GM23338 (cell line): ENCODE results near the gene CNOT6L. TPM values are rescaled to one million over a fixed set of nuclear protein-coding genes. Genes with fewer than 3 reads are reported as not detected.

Experiments
- ATAC-seq: fragments of 200-7000 bp; cut with Tn5 transposase; 3 replicates; pipeline ENCODE4 v1.9.1; 2020
- DNase-seq: peaks from one replicate; pipeline ENCODE4 v3.0.0-alpha.2; 2015; ENCODE audit warnings: low spot score
- H2AFZ ChIP-seq: fragments of 200-600 bp; sonication (generic); 2 replicates; pipeline ENCODE4 v1.8.0; 2016; ENCODE audit warnings: antibody characterized with exemption, mild to moderate bottlenecking, moderate library complexity
- H3F3A ChIP-seq: fragments of 200-600 bp; sonication (generic); replicated peaks from 2 replicates; pipeline ENCODE4 v1.8.0; 2017; ENCODE audit warnings: antibody characterized with exemption, mixed run types, low read depth
- H3K27ac ChIP-seq: fragments of 200-600 bp; sonication (generic); 2 replicates; pipeline ENCODE4 v1.6.1; 2016; ENCODE audit warnings: low read depth
- H3K27me3 ChIP-seq: fragments of 200-600 bp; sonication (generic); 2 replicates; pipeline ENCODE4 v1.8.0; 2016; ENCODE audit warnings: mild to moderate bottlenecking, mixed run types, moderate library complexity; ENCODE audit not compliant: insufficient read depth
- H3K36me3 ChIP-seq: fragments of 200-600 bp; sonication (generic); 2 replicates; pipeline ENCODE4 v1.8.0; 2016; ENCODE audit warnings: mild to moderate bottlenecking; ENCODE audit not compliant: insufficient read depth
- H3K4me1 ChIP-seq: fragments of 200-600 bp; sonication (generic); 2 replicates; pipeline ENCODE4 v1.8.0; 2016; ENCODE audit warnings: mild to moderate bottlenecking, moderate library complexity; ENCODE audit not compliant: insufficient read depth
- H3K4me2 ChIP-seq: fragments of 200-600 bp; sonication (generic); 2 replicates; pipeline ENCODE4 v1.7.1; 2017; ENCODE audit warnings: mixed run types
- H3K4me3 ChIP-seq: fragments of 200-600 bp; sonication (generic); 2 replicates; pipeline ENCODE4 v1.6.1; 2016; ENCODE audit warnings: mixed run types
- H3K79me2 ChIP-seq: fragments of 200-600 bp; sonication (generic); replicated peaks from 2 replicates; pipeline ENCODE4 v1.8.0; 2017; ENCODE audit warnings: mild to moderate bottlenecking; ENCODE audit not compliant: insufficient read depth
- H3K9me2 ChIP-seq: fragments of 200-600 bp; sonication (generic); 2 replicates; pipeline ENCODE4 v1.8.0; 2017; ENCODE audit not compliant: insufficient read depth
- H4K20me1 ChIP-seq: fragments of 200-600 bp; sonication (generic); replicated peaks from 2 replicates; pipeline ENCODE4 v1.8.0; 2017; ENCODE audit warnings: mild to moderate bottlenecking; ENCODE audit not compliant: insufficient read depth
- H3K27ac Mint-ChIP-seq: 2 replicates; pipeline ENCODE4 v1.8.0; 2020; ENCODE audit warnings: inconsistent platforms, mild to moderate bottlenecking, moderate library complexity, mixed read lengths
- H3K27me3 Mint-ChIP-seq: 3 replicates; pipeline ENCODE4 v1.8.0; 2022; ENCODE audit warnings: low read depth, mild to moderate bottlenecking, moderate library complexity, mixed read lengths, inconsistent platforms; ENCODE audit not compliant: insufficient read depth, poor library complexity
- H3K36me3 Mint-ChIP-seq: 3 replicates; pipeline ENCODE4 v1.8.0; 2021; ENCODE audit warnings: low read depth, mild to moderate bottlenecking, inconsistent platforms, moderate library complexity, mixed read lengths
- H3K4me1 Mint-ChIP-seq: 3 replicates; pipeline ENCODE4 v1.8.0; 2020; ENCODE audit warnings: mild to moderate bottlenecking, inconsistent platforms, mixed read lengths
- H3K4me3 Mint-ChIP-seq: 3 replicates; pipeline ENCODE4 v1.8.0; 2021; ENCODE audit warnings: moderate library complexity, mild to moderate bottlenecking, inconsistent platforms, mixed read lengths
- H3K9me3 Mint-ChIP-seq: 3 replicates; pipeline ENCODE4 v1.8.0; 2020; ENCODE audit warnings: moderate library complexity, mild to moderate bottlenecking, inconsistent platforms, mixed read lengths
- CTCF ChIP-seq, 2 experiments: fragments of 200-600 bp in 1 of 2; sonication (generic) in 1 of 2; conservative IDR thresholded peaks; 2 replicates each; pipeline versions ENCODE4 v1.5.1 to v1.6.1; 2016 to 2017; ENCODE audit warnings: antibody characterized with exemption in 2 of 2, low read depth in 2 of 2, mild to moderate bottlenecking in 2 of 2, moderate library complexity in 1 of 2
- EZH2 ChIP-seq: fragments of 200-600 bp; sonication (generic); IDR thresholded peaks from one replicate; pipeline ENCODE4 v1.8.0; 2017; ENCODE audit warnings: antibody characterized with exemption, mild to moderate bottlenecking, low read depth; ENCODE audit not compliant: unreplicated experiment
- ZNF462 ChIP-seq: fragments of 250-450 bp; sonication (Bioruptor Pico); IDR thresholded peaks from 2 replicates; pipeline ENCODE4 v1.5.0; 2020; ENCODE audit warnings: mild to moderate bottlenecking, moderate library complexity
- polyA plus RNA-seq: library from polyadenylated mRNA; unstranded; fragments of >200 nt; fragmentation: Nextera tagmentation; extraction: Ambion mirVana; gene quantifications from 2 replicates; pipeline ENCODE4 v1.2.1, GENCODE V29; 2016
- total RNA-seq: library from RNA; depleted of rRNA; stranded (reverse); fragments of >200 nt; shearing (Covaris generic); gene quantifications from 2 replicates; pipeline ENCODE4 v1.2.3, GENCODE V29; 2014
- TF ChIP-seq, protein P1 (sequence below): IDR thresholded peaks from 2 replicates; pipeline ENCODE4 v1.6.1; 2016; ENCODE audit warnings: antibody characterized with exemption

CNOT6L gene
- total and polyA plus RNA-seq, 2 experiments from 2014 or later, result 3.2 to 13.9 TPM

- ATAC-seq, result peak; percentile 57
- Mint-ChIP-seq H3K4me3 (peak overlapping the region; percentile 78), H3K9me3 (no peaks in the 10 kb centered on the region), H3K36me3 (no peaks in the 10 kb centered on the region; the same call in 2 of the 3 replicates), H3K4me1 (peaks cover 12% of the 10 kb centered on the region), H3K27ac (no peak overlapping the region), H3K27me3 (peaks cover 12% of the 10 kb centered on the region)
- Histone ChIP-seq H3K79me2 (peaks cover 26% of the 10 kb centered on the region; the same call in 1 of the 2 replicates), H3K27ac (no peak overlapping the region), H3K27me3 (no peaks in the 10 kb centered on the region), H3K4me3 (peak overlapping the region; percentile 95), H3K4me2 (peak overlapping the region; percentile 90), H3F3A (0 out of 2 replicates have a peak, but pooled peaks cover 6% of the 10 kb centered on the region), H3K36me3 (no peaks in the 10 kb centered on the region), H2AFZ (peak overlapping the region; percentile 68; the same call in 1 of the 2 replicates), H3K4me1 (peaks cover 12% of the 10 kb centered on the region), H4K20me1 (peaks cover 18% of the 10 kb centered on the region), H3K9me2 (no peaks in the 10 kb centered on the region)
- peak; percentile 74 for DNase-seq
- TF ChIP-seq, protein P1, sequence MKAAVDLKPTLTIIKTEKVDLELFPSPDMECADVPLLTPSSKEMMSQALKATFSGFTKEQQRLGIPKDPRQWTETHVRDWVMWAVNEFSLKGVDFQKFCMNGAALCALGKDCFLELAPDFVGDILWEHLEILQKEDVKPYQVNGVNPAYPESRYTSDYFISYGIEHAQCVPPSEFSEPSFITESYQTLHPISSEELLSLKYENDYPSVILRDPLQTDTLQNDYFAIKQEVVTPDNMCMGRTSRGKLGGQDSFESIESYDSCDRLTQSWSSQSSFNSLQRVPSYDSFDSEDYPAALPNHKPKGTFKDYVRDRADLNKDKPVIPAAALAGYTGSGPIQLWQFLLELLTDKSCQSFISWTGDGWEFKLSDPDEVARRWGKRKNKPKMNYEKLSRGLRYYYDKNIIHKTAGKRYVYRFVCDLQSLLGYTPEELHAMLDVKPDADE, result no peak
- TF ChIP-seq CTCF (conservative IDR thresholded peaks at IDR 0.05; ENCODE audit: low read depth in 2 of 2), result peak; percentile 55 to 66
Observed at GRCh38 chr4:77818073-77818601, 1.0 kb downstream of the CNOT6L start.

DNA sequence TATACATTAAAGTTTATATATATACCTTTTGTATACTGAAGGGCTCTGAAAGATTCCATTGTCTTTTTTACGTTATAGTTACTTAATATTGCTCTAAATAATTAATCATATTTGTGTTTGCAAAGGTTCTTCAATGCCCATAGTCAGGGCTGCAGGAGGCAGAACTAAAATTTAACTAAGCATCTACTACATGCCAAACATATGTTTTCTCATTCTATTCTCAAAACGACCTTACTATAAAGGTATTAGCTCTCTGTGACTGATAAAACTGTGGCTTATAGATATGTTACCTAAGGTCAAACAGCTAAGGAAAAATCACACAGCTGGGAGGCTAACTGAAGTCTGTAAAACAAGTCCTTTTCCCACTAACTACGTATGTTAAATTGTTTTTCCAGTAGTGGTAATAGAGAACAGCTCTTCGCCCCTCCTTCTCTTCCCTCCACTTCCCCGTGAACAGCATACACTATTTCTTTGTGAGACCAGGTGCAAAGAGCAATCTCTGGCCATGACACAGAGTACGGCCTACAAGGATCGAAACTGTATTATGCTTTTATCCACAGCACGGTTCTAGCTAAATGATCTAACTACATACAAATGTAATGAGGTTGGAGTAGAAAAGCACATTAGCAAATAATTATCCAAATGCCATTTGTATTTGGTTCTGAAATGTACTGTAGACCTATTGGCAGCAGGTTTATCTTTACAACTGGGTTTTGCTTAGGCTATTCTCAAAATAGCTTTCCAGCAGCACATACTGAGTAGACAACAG, 1.7 kb downstream of the CNOT6L start:
- Histone ChIP-seq H3K79me2 (peaks cover 26% of the 10 kb centered on the region; the same call in 1 of the 2 replicates), H3K36me3 (no peaks in the 10 kb centered on the region)

More for the DNA sequence above, 1.7 kb downstream of the CNOT6L start:
- no peak for TF ChIP-seq EZH2
- no peak for TF ChIP-seq ZNF462 (CRISPR knock-in tag)
- H3F3A ChIP-seq, result 0 out of 2 replicates have a peak, but pooled peaks cover 6% of the 10 kb centered on the region
- H3K27me3 ChIP-seq, result no peaks in the 10 kb centered on the region
- H3K4me3 ChIP-seq, result peak overlapping the region; percentile 95
- no peak overlapping the region for H3K27ac Mint-ChIP-seq
- H3K4me3 Mint-ChIP-seq, result peak overlapping the region; percentile 78
- no peak for DNase-seq
- peak overlapping the region; percentile 90 for H3K4me2 ChIP-seq
- peaks cover 20% of the 10 kb centered on the region for H4K20me1 ChIP-seq
- no peaks in the 10 kb centered on the region for H3K9me2 ChIP-seq
- peaks cover 12% of the 10 kb centered on the region for H3K4me1 ChIP-seq
- H3K4me1 Mint-ChIP-seq, result peaks cover 12% of the 10 kb centered on the region
- no peak for ATAC-seq
- H3K27ac ChIP-seq, result no peak overlapping the region
- H3K36me3 Mint-ChIP-seq, result no peaks in the 10 kb centered on the region; the same call in 2 of the 3 replicates
- H2AFZ ChIP-seq, result no peak overlapping the region
- H3K9me3 Mint-ChIP-seq, result no peaks in the 10 kb centered on the region
- H3K27me3 Mint-ChIP-seq, result peaks cover 12% of the 10 kb centered on the region
